G401 (cell line): ENCODE data around the gene CIDEC. TPM values are rescaled to one million over a fixed set of nuclear protein-coding genes. Genes with fewer than 3 reads are reported as not detected.
A peak's percentile ranks its signal among the peaks of the same experiment; 100 is the strongest.
"Not testable (repeated sequence)": the region's sequence is repeated elsewhere in the genome, so short reads cannot be mapped to it uniquely, and the experiment has no call there.

Source experiments
- DNase-seq: peaks from one replicate; pipeline ENCODE4 v3.0.0-alpha.2; 2015; ENCODE audit warnings: low spot score
- in situ Hi-C: cut with HindIII; loops from 2 replicates; pipeline ENCODE4 v1.10.0; 2016; ENCODE audit warnings: low sequenced_read_pairs, mixed read lengths
- total RNA-seq: library from RNA; depleted of rRNA; stranded (reverse); fragments of >200 nt; shearing (Covaris generic); gene quantifications from 2 replicates; pipeline ENCODE4 v1.2.3, GENCODE V29; 2014

The CIDEC gene
- total RNA-seq, 1 experiment from 2014 or later: not detected

- DNase-seq, in situ Hi-C loops: not testable (repeated sequence)
Measured at GRCh38 chr3:9854291-9854940, 25.6 kb downstream of the CIDEC start.

GRCh38 chr3:9852528-9852927, 27.5 kb downstream of the CIDEC start:
- no peak for DNase-seq
- in situ Hi-C loops: no loop called here

- DNase-seq, in situ Hi-C loops: not testable (repeated sequence)
Measured at GRCh38 chr3:9851926-9852325, 28.1 kb downstream of the CIDEC start.

GRCh38 chr3:9851383-9851782, 28.7 kb downstream of the CIDEC start:
- DNase-seq, in situ Hi-C loops: not testable (repeated sequence)

GRCh38 chr3:9848860-9849259, 31.2 kb downstream of the CIDEC start:
- DNase-seq: peak; percentile 50
- in situ Hi-C loops: not testable (repeated sequence)

GRCh38 chr3:9847870-9848269, 32.2 kb downstream of the CIDEC start:
- DNase-seq, in situ Hi-C loops: not testable (repeated sequence)

- in situ Hi-C loops: no loop called here
- DNase-seq: no peak
Measured at GRCh38 chr3:9846931-9847488, 33.0 kb downstream of the CIDEC start.

- DNase-seq: no peak
- in situ Hi-C loops: no loop called here
Measured at GRCh38 chr3:9846231-9846630, 33.8 kb downstream of the CIDEC start.

- peak; percentile 98 for DNase-seq
- in situ Hi-C loops: no loop called here
Measured at GRCh38 chr3:9843715-9844438, 36.2 kb downstream of the CIDEC start, which contains the start of gene RPUSD3. Gene RPUSD3, minus strand, starts transcription at chr3:9844008. Its CDS starts 18 bp downstream, at chr3:9843990.

- in situ Hi-C loops: no loop called here
- no peak for DNase-seq
Measured at GRCh38 chr3:9841015-9841414, 39.0 kb downstream of the CIDEC start.

GRCh38 chr3:9838856-9839255, 41.2 kb downstream of the CIDEC start:
- DNase-seq: no peak
- in situ Hi-C loops: no loop called here

- DNase-seq: no peak
- in situ Hi-C loops: no loop called here
Measured at GRCh38 chr3:9837701-9838582, 42.1 kb downstream of the CIDEC start.

- in situ Hi-C loops: no loop called here
- no peak for DNase-seq
Measured at GRCh38 chr3:9834520-9835380, 45.3 kb downstream of the CIDEC start.

GRCh38 chr3:9833078-9833477, 47.0 kb downstream of the CIDEC start:
- no peak for DNase-seq
- in situ Hi-C loops: no loop called here

GRCh38 chr3:9831253-9831652, 48.8 kb downstream of the CIDEC start:
- DNase-seq: no peak
- in situ Hi-C loops: no loop called here

GRCh38 chr3:9828801-9829755, 51.0 kb downstream of the CIDEC start:
- in situ Hi-C loops: no loop called here
- DNase-seq: no peak

- in situ Hi-C loops: no loop called here
- no peak for DNase-seq
Measured at GRCh38 chr3:9826815-9827573, 53.1 kb downstream of the CIDEC start.
